NT2/D1 (cell line): ENCODE data around the gene DPH7.

ENCODE experiments used
- SUZ12 ChIP-seq: IDR thresholded peaks from 2 replicates; pipeline ENCODE4 v1.6.1; 2011; ENCODE audit not compliant: insufficient read length, insufficient read depth; ENCODE audit errors: extremely low read depth
- YY1 ChIP-seq: IDR thresholded peaks from 2 replicates; pipeline ENCODE4 v1.6.1; 2011; ENCODE audit not compliant: insufficient read length, insufficient read depth
- ZNF274 ChIP-seq: IDR thresholded peaks from 2 replicates; pipeline ENCODE4 v1.6.1; 2011; ENCODE audit warnings: mild to moderate bottlenecking, low read depth, low read length

DNA sequence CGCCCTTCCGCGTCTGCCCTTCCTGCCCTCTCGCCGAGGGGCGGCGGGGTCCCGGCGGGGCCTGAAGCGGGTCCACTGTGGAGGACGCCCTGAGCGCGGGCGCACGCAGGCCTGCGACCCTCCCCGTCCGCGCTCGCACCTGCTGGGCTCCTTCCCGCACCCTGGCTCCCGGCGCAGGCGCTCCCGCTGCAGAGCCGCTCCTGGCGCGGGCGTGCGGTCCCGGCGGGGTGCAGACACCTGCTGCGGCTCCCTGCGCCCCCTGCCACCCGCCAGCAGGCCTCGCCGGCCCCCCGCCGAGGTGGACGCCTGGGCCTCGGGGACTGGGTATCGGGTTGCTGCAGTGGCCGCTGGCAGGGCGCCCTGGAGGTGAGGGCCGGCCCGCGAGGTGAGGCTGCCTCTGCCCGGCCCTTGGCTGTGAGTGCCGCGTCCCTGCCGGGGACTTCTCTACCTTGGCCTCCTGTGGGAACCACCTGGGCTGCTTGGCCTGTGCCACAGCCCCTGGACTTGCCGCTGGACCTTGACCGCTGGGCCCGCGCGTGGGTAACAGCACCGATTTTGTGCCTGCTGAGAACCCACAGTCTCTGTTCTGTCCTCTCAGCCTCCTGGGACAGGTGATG is 27.4 kb upstream of the DPH7 start:
- TF ChIP-seq YY1: no peak
- no peak for TF ChIP-seq SUZ12
- no peak for TF ChIP-seq ZNF274
